ENCODE measurements around the gene PTPRT. TPM values are rescaled to one million over a fixed set of nuclear protein-coding genes. Genes with fewer than 3 reads are reported as not detected.

Gene PTPRT
- total and polyA plus RNA-seq, 2 of the 13 experiments (the other 11 are each of a cell fraction or from before 2014, with no cell fraction given): under 0.01 to 0.09 TPM

GRCh38 chr20:42274986-42275385 is 914.7 kb downstream of the PTPRT start:
- Histone ChIP-seq H3K79me2 (ENCODE audit: insufficient read depth, low read length) (no peaks in the 10 kb centered on the region), H3K4me1 (ENCODE audit: insufficient read depth, low read length) (no peaks in the 10 kb centered on the region), H3K4me2 (ENCODE audit: low read depth, low read length) (no peak overlapping the region), H3K36me3 (replicated peaks in 1 of 2; ENCODE audit: control insufficient read depth in 1 of 2, insufficient read depth in 2 of 2, low read length in 2 of 2) (no peaks in the 10 kb centered on the region), H3K9ac (ENCODE audit: insufficient read depth, low read depth, low read length) (no peak overlapping the region), H3K27ac (ENCODE audit: extremely low read length, insufficient read depth, low read length) (no peak overlapping the region), H3K27me3 (ENCODE audit: control insufficient read depth in 1 of 2, insufficient read depth in 2 of 2, low read length in 2 of 2) (no peaks in the 10 kb centered on the region), H4K20me1 (ENCODE audit: insufficient read depth, low read length) (no peaks in the 10 kb centered on the region), H3K9me3 (ENCODE audit: low read length) (peaks cover 86% of the 10 kb centered on the region), H3K4me3 (replicated peaks in 1 of 3; ENCODE audit: insufficient read depth in 1 of 3, low read depth in 2 of 3, low read length in 3 of 3) (no peak overlapping the region), H2AFZ (ENCODE audit: low read length) (no peak overlapping the region)
- DNase-seq (ENCODE audit: low spot score) (no peak), FAIRE-seq (no peak), ATAC-seq (no peak)
- under 1% methylated on average over 2 of the region's 2 CpGs for WGBS (ENCODE audit: low lambda C conversion rate)
- ChIA-PET CTCF (ENCODE audit: low intra/inter-chr PET ratio, low total read pairs) (no interaction called here), POLR2A (no interaction called here)
- no TSS peak for BruUV-seq (replicated peaks)
- intact Hi-C loops (cut with micrococcal nuclease; ENCODE audit: unreplicated experiment) (no loop called here), in situ Hi-C loops (cut with HindIII; ENCODE audit: extremely low pct_ligation_motif_present, low pct_unique_long_range_greater_than_20kb) (no loop called here)
- TF ChIP-seq ZNF841 (CRISPR knock-in tag; IDR thresholded peaks at IDR 0.05; ENCODE audit: borderline replicate concordance): no peak
- TF ChIP-seq ONECUT2 (CRISPR knock-in tag; IDR thresholded peaks at IDR 0.05): no peak

GRCh38 chr20:42272516-42272915 is 917.2 kb downstream of the PTPRT start:
- H2AFZ ChIP-seq (ENCODE audit: low read length): no peak overlapping the region
- H3K27ac ChIP-seq (ENCODE audit: extremely low read length, insufficient read depth, low read length): no peak overlapping the region
- DNase-seq (ENCODE audit: low spot score): no peak
- H3K4me2 ChIP-seq (ENCODE audit: low read depth, low read length): no peak overlapping the region
- H3K79me2 ChIP-seq (ENCODE audit: insufficient read depth, low read length): no peaks in the 10 kb centered on the region
- FAIRE-seq: no peak
- H3K4me3 ChIP-seq (replicated peaks in 1 of 3; ENCODE audit: insufficient read depth in 1 of 3, low read depth in 2 of 3, low read length in 3 of 3): no peak overlapping the region
- H3K36me3 ChIP-seq (replicated peaks in 1 of 2; ENCODE audit: control insufficient read depth in 1 of 2, insufficient read depth in 2 of 2, low read length in 2 of 2): no peaks in the 10 kb centered on the region
- WGBS (ENCODE audit: low lambda C conversion rate): 81% methylated on average over 6 of the region's 6 CpGs
- in situ Hi-C loops (cut with HindIII; ENCODE audit: extremely low pct_ligation_motif_present, low pct_unique_long_range_greater_than_20kb) (no loop called here), intact Hi-C loops (cut with micrococcal nuclease; ENCODE audit: unreplicated experiment) (no loop called here)
- ChIA-PET CTCF (ENCODE audit: low intra/inter-chr PET ratio, low total read pairs) (no interaction called here), POLR2A (no interaction called here)
- H3K4me1 ChIP-seq (ENCODE audit: insufficient read depth, low read length): no peaks in the 10 kb centered on the region
- no TSS peak for BruUV-seq (replicated peaks)
- no peaks in the 10 kb centered on the region for H3K27me3 ChIP-seq (ENCODE audit: control insufficient read depth in 1 of 2, insufficient read depth in 2 of 2, low read length in 2 of 2)
- H4K20me1 ChIP-seq (ENCODE audit: insufficient read depth, low read length): no peaks in the 10 kb centered on the region
- H3K9me3 ChIP-seq (ENCODE audit: low read length): peaks cover 90% of the 10 kb centered on the region
- ATAC-seq: no peak
- no peak for TF ChIP-seq TBX2 (CRISPR knock-in tag; IDR thresholded peaks at IDR 0.05; ENCODE audit: borderline replicate concordance)
- H3K9ac ChIP-seq (ENCODE audit: insufficient read depth, low read depth, low read length): no peak overlapping the region

GRCh38 chr20:42270539-42270938 is 919.2 kb downstream of the PTPRT start:
- CTCF ChIA-PET (ENCODE audit: low intra/inter-chr PET ratio, low total read pairs): no interaction called here
- TF ChIP-seq MYNN (CRISPR knock-in tag; IDR thresholded peaks at IDR 0.05; ENCODE audit: low read depth) (no peak), ZNF451 (CRISPR knock-in tag; IDR thresholded peaks at IDR 0.05) (no peak), ZGPAT (CRISPR knock-in tag; IDR thresholded peaks at IDR 0.05) (no peak), E2F1 (CRISPR knock-in tag; IDR thresholded peaks at IDR 0.05) (no peak), RAD51 (IDR thresholded peaks at IDR 0.05; ENCODE audit: borderline replicate concordance) (no peak), LCORL (IDR thresholded peaks at IDR 0.05) (no peak), LCORL (CRISPR knock-in tag; IDR thresholded peaks at IDR 0.05) (no peak), REPIN1 (CRISPR knock-in tag; IDR thresholded peaks at IDR 0.05; ENCODE audit: borderline replicate concordance, low read depth) (no peak)

More at GRCh38 chr20:42270539-42270938, 919.2 kb downstream of the PTPRT start:
- no peak for FAIRE-seq
- H3K79me2 ChIP-seq (ENCODE audit: insufficient read depth, low read length): no peaks in the 10 kb centered on the region
- H3K27ac ChIP-seq (ENCODE audit: extremely low read length, insufficient read depth, low read length): no peak overlapping the region
- no peak overlapping the region for H3K4me2 ChIP-seq (ENCODE audit: low read depth, low read length)
- H3K9ac ChIP-seq (ENCODE audit: insufficient read depth, low read depth, low read length): no peak overlapping the region
- in situ Hi-C loops (cut with HindIII; ENCODE audit: extremely low pct_ligation_motif_present, low pct_unique_long_range_greater_than_20kb) (no loop called here), intact Hi-C loops (cut with micrococcal nuclease; ENCODE audit: unreplicated experiment) (no loop called here)
- 0% methylated on average over 2 of the region's 2 CpGs for WGBS (ENCODE audit: low lambda C conversion rate)
- no TSS peak for BruUV-seq (replicated peaks)
- no peaks in the 10 kb centered on the region for H4K20me1 ChIP-seq (ENCODE audit: insufficient read depth, low read length)
- H3K36me3 ChIP-seq (replicated peaks in 1 of 2; ENCODE audit: control insufficient read depth in 1 of 2, insufficient read depth in 2 of 2, low read length in 2 of 2): no peaks in the 10 kb centered on the region
- no peaks in the 10 kb centered on the region for H3K27me3 ChIP-seq (ENCODE audit: control insufficient read depth in 1 of 2, insufficient read depth in 2 of 2, low read length in 2 of 2)
- H3K4me3 ChIP-seq (replicated peaks in 1 of 3; ENCODE audit: insufficient read depth in 1 of 3, low read depth in 2 of 3, low read length in 3 of 3): no peak overlapping the region
- ATAC-seq: no peak
- no peak for DNase-seq (ENCODE audit: low spot score)
- no peak overlapping the region for H2AFZ ChIP-seq (ENCODE audit: low read length)
- peaks cover 84% of the 10 kb centered on the region for H3K9me3 ChIP-seq (ENCODE audit: low read length)
- no peaks in the 10 kb centered on the region for H3K4me1 ChIP-seq (ENCODE audit: insufficient read depth, low read length)
- POLR2A ChIA-PET: no interaction called here
